Thyroid gland (tissue), 4 donors: Measurements from ENCODE around the gene AIPL1. TPM values are rescaled to one million over a fixed set of nuclear protein-coding genes. Genes with fewer than 3 reads are reported as not detected.

ENCODE experiments used
- DNase-seq, 2 donors: peaks; one replicate each; pipeline ENCODE4 v3.0.0-alpha.2; 2019
- H3K27ac ChIP-seq, 3 donors: fragments of 200-600 bp; sonication (generic); 1 replicate in 2 of 3; 2 replicates in 1 of 3; pipeline ENCODE4 v1.5.1; 2016 to 2019; ENCODE audit warnings: mild to moderate bottlenecking in 1 of 3, moderate library complexity in 1 of 3
- H3K27me3 ChIP-seq: fragments of 200-600 bp; sonication (generic); one replicate; pipeline ENCODE4 v1.5.1; 2019
- H3K36me3 ChIP-seq, 2 donors: fragments of 200-600 bp; sonication (generic); one replicate each; pipeline ENCODE4 v1.5.1; 2016 to 2019
- H3K4me1 ChIP-seq, 2 donors: fragments of 200-600 bp; sonication (generic); one replicate each; pipeline ENCODE4 v1.5.1; 2017 to 2019
- H3K4me3 ChIP-seq, 3 donors: fragments of 200-600 bp; sonication (generic); replicated peaks in 1 of 3; 1 replicate in 2 of 3; 2 replicates in 1 of 3; pipeline ENCODE4 v1.5.1; 2016; ENCODE audit warnings: mild to moderate bottlenecking in 1 of 3
- H3K9me3 ChIP-seq: fragments of 200-600 bp; sonication (generic); one replicate; pipeline ENCODE4 v1.5.1; 2017
- CTCF ChIP-seq, 6 experiments: fragments of 200-600 bp in 3 of 6; fragments of 450-650 bp in 3 of 6; sonication (generic) in 3 of 6; IDR thresholded peaks; one replicate each; pipeline ENCODE4 v1.5.1; 2016 to 2019; ENCODE audit warnings: antibody characterized with exemption in 6 of 6, mild to moderate bottlenecking in 2 of 6, inconsistent platforms in 1 of 6, moderate library complexity in 1 of 6
- POLR2A ChIP-seq, 2 donors: fragments of 450-650 bp; IDR thresholded peaks; one replicate each; pipeline ENCODE4 v1.6.1; 2017; ENCODE audit warnings: antibody characterized with exemption in 2 of 2, mild to moderate bottlenecking in 2 of 2, moderate library complexity in 1 of 2
- WGBS, 2 donors: methylation state at CpG; one replicate each; pipeline ENCODE4 v1.1.5; 2017; 5-methylcytosine and 5-hydroxymethylcytosine counted together
- intact Hi-C: fragments of 100-400 bp; cut with DNase I; formaldehyde crosslinking; loops from one replicate; pipeline ENCODE4 v1.15.1; 2023
- total RNA-seq, 4 donors: library from RNA; depleted of rRNA; stranded (reverse); fragments of >200 nt; gene quantifications; one replicate each; pipeline ENCODE4 v1.2.3, GENCODE V29; 2016

AIPL1 gene
- total RNA-seq, 4 donors from 2014 or later, result not detected

- Histone ChIP-seq H3K36me3 (no peaks in the 10 kb centered on the region), H3K4me1 (no peaks in the 10 kb centered on the region), H3K9me3 (no peaks in the 10 kb centered on the region), H3K4me3 (no peak overlapping the region), H3K27me3 (no peaks in the 10 kb centered on the region), H3K27ac (no peak overlapping the region)
- TF ChIP-seq CTCF (IDR thresholded peaks at IDR 0.05) (no peak), POLR2A (IDR thresholded peaks at IDR 0.05) (no peak)
- 91 to 96% methylated on average over 1 of the region's 1 CpG for WGBS, 2 donors
- DNase-seq, result no peak
- intact Hi-C loops, result no loop called here
These were observed 32.6 kb upstream of the AIPL1 start for GRCh38 chr17:6467567-6467966.

- no peak overlapping the region for H3K27ac ChIP-seq
- intact Hi-C loops, result no loop called here
- H3K27me3 ChIP-seq, result no peaks in the 10 kb centered on the region
- no peak for DNase-seq
- H3K4me1 ChIP-seq, result no peaks in the 10 kb centered on the region
- no peaks in the 10 kb centered on the region for H3K36me3 ChIP-seq
- H3K4me3 ChIP-seq, result no peak overlapping the region
- WGBS, 2 donors, result 79 to 87% methylated on average over 19 of the region's 19 CpGs
- H3K9me3 ChIP-seq, result no peaks in the 10 kb centered on the region
- TF ChIP-seq CTCF (IDR thresholded peaks at IDR 0.05), result no peak
- TF ChIP-seq POLR2A (IDR thresholded peaks at IDR 0.05), result no peak
These were observed 30.5 kb upstream of the AIPL1 start for GRCh38 chr17:6465206-6466003.

- Histone ChIP-seq H3K4me3 (no peak overlapping the region), H3K9me3 (no peaks in the 10 kb centered on the region), H3K27me3 (no peaks in the 10 kb centered on the region), H3K4me1 (no peaks in the 10 kb centered on the region), H3K36me3 (no peaks in the 10 kb centered on the region), H3K27ac (no peak overlapping the region)
- 87 to 89% methylated on average over 8 to 12 of the region's 14 CpGs for WGBS, 2 donors
- intact Hi-C loops, result no loop called here
- DNase-seq, result no peak
- TF ChIP-seq CTCF (IDR thresholded peaks at IDR 0.05) (no peak), POLR2A (IDR thresholded peaks at IDR 0.05) (no peak)
These were observed 29.6 kb upstream of the AIPL1 start for GRCh38 chr17:6464446-6465041.

- no peaks in the 10 kb centered on the region for H3K36me3 ChIP-seq
- no peak for TF ChIP-seq POLR2A (IDR thresholded peaks at IDR 0.05)
- no peak for TF ChIP-seq CTCF (IDR thresholded peaks at IDR 0.05)
- WGBS, 2 donors, result 94 to 95% methylated on average over 15 to 18 of the region's 24 CpGs
These were observed 28.9 kb upstream of the AIPL1 start for GRCh38 chr17:6463616-6464445.

More at GRCh38 chr17:6463616-6464445, 28.9 kb upstream of the AIPL1 start:
- no peak for DNase-seq
- Histone ChIP-seq H3K4me3 (no peak overlapping the region), H3K4me1 (no peaks in the 10 kb centered on the region), H3K9me3 (no peaks in the 10 kb centered on the region), H3K27me3 (no peaks in the 10 kb centered on the region), H3K27ac (no peak overlapping the region)
- intact Hi-C loops, result no loop called here
